Endothelial cell (in vitro differentiated cells): Measurements from ENCODE around the gene NOSIP. TPM values are rescaled to one million over a fixed set of nuclear protein-coding genes. Genes with fewer than 3 reads are reported as not detected.

Experiments used
- DNase-seq: peaks from one replicate; pipeline ENCODE4 v3.0.0; 2021; ENCODE audit warnings: low spot score
- H3K27ac Mint-ChIP-seq: one replicate; pipeline ENCODE4 v1.8.0; 2021; ENCODE audit warnings: mixed read lengths, inconsistent platforms; ENCODE audit not compliant: unreplicated experiment
- H3K27me3 Mint-ChIP-seq: one replicate; pipeline ENCODE4 v1.8.0; 2021; ENCODE audit warnings: mild to moderate bottlenecking, moderate library complexity, mixed read lengths, inconsistent platforms; ENCODE audit not compliant: unreplicated experiment
- H3K36me3 Mint-ChIP-seq: one replicate; pipeline ENCODE4 v1.8.0; 2021; ENCODE audit warnings: mild to moderate bottlenecking, low read depth, mixed read lengths, inconsistent platforms; ENCODE audit not compliant: unreplicated experiment
- H3K4me1 Mint-ChIP-seq: one replicate; pipeline ENCODE4 v1.8.0; 2021; ENCODE audit warnings: mild to moderate bottlenecking, mixed read lengths, inconsistent platforms; ENCODE audit not compliant: unreplicated experiment
- H3K4me3 Mint-ChIP-seq: one replicate; pipeline ENCODE4 v1.8.0; 2021; ENCODE audit warnings: mild to moderate bottlenecking, mixed read lengths, inconsistent platforms; ENCODE audit not compliant: unreplicated experiment
- H3K9me3 Mint-ChIP-seq: one replicate; pipeline ENCODE4 v1.8.0; 2021; ENCODE audit warnings: mixed read lengths, inconsistent platforms; ENCODE audit not compliant: unreplicated experiment
- total RNA-seq: library from RNA; stranded (reverse); fragmentation: NEBNext Ultra II Directional; extraction: Animal tissue kit (Norgen Biotek cat#: 25700); gene quantifications from one replicate; pipeline ENCODE4 v1.2.1, GENCODE V29; 2021; ENCODE audit not compliant: unreplicated experiment
- TF ChIP-seq, protein P1 (sequence below): fragments of 200-600 bp; sonication (generic); IDR thresholded peaks from one replicate; pipeline ENCODE4 v1.5.0; 2021; ENCODE audit warnings: antibody characterized with exemption; ENCODE audit not compliant: unreplicated experiment

NOSIP gene
- total RNA-seq, 1 donor from 2014 or later, result 76.3 TPM

DNA sequence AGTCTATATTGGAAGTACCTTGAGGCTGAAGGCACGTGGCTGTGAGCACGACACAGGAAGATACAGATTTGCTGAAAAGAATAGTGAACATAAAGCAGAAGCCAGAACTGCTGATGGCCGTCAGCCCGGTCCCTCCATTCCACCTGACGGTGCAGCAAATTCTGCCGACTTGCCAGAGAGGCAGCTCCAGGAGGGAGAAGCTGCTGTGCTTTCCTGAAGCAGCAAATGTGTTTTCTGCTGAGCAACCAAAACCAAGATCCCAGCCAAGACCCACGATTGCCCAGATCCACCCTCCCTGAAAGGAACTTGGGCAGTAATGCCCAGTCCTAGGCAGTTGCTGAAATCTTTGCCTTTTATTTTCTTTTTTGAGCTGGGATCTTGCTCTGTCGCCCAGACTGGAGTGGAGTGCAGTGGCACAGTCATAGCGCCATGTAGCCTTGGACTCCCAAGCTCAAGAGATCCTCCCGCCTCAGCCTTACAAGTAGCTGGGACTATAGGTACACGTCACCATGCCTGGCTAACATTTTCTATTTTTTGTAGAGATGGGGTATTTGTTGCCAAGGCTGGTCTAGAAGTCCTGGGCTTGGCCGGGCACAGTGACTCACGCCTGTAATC is 59.5 kb downstream of the NOSIP start:
- Mint-ChIP-seq H3K36me3 (peaks cover 38% of the 10 kb centered on the region), H3K4me3 (no peak overlapping the region), H3K27ac (no peak overlapping the region), H3K9me3 (no peaks in the 10 kb centered on the region), H3K27me3 (peaks cover 1% of the 10 kb centered on the region), H3K4me1 (peaks cover 13% of the 10 kb centered on the region)
- DNase-seq, result no peak
- TF ChIP-seq, protein P1, sequence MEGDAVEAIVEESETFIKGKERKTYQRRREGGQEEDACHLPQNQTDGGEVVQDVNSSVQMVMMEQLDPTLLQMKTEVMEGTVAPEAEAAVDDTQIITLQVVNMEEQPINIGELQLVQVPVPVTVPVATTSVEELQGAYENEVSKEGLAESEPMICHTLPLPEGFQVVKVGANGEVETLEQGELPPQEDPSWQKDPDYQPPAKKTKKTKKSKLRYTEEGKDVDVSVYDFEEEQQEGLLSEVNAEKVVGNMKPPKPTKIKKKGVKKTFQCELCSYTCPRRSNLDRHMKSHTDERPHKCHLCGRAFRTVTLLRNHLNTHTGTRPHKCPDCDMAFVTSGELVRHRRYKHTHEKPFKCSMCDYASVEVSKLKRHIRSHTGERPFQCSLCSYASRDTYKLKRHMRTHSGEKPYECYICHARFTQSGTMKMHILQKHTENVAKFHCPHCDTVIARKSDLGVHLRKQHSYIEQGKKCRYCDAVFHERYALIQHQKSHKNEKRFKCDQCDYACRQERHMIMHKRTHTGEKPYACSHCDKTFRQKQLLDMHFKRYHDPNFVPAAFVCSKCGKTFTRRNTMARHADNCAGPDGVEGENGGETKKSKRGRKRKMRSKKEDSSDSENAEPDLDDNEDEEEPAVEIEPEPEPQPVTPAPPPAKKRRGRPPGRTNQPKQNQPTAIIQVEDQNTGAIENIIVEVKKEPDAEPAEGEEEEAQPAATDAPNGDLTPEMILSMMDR, result no peak

DNA sequence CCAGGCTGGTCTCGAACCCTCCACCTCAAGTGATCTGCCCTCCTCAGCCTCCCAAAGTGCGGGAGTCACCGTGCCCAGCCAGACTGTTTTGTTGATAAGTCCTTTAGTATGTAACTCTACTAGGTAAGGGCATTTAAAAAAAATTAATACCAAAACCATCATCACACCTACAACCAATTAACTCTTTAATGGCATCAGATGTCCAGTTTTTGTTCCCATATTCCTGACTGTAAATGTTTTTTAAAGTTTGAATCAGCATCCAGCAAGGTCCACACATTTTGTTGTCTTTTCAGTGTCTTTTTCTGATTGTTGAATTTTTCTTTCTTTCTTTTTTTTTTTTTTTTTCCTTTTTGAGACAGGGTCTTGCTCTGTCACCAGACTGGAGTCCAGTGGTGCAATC is 62.3 kb downstream of the NOSIP start:
- Mint-ChIP-seq H3K9me3 (no peaks in the 10 kb centered on the region), H3K27ac (no peak overlapping the region), H3K4me1 (peaks cover 18% of the 10 kb centered on the region), H3K36me3 (peaks cover 30% of the 10 kb centered on the region), H3K27me3 (no peaks in the 10 kb centered on the region), H3K4me3 (no peak overlapping the region)
- DNase-seq, result no peak
- TF ChIP-seq, protein P1, result no peak

DNA sequence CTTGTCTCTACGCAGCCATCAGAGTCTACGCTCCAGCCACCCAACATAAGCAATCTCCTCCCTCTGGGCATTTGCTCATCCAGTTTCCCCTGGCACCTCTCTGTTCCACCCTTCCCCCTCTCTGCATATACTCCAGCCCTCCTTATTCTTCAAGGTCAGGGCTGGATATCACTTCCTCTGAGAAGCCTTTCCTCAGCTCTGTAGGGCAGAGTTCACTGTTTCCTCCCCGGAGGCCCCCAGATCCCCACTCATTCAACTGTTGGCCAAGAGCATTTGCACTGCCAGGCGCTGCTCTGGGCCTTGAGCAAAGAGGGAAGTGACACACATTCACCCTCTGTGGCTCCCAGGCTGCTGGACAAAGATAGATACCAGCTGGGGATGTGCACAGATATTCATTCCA is 64.6 kb downstream of the NOSIP start:
- H3K4me1 Mint-ChIP-seq, result peaks cover 33% of the 10 kb centered on the region
- TF ChIP-seq, protein P1, result no peak

DNA sequence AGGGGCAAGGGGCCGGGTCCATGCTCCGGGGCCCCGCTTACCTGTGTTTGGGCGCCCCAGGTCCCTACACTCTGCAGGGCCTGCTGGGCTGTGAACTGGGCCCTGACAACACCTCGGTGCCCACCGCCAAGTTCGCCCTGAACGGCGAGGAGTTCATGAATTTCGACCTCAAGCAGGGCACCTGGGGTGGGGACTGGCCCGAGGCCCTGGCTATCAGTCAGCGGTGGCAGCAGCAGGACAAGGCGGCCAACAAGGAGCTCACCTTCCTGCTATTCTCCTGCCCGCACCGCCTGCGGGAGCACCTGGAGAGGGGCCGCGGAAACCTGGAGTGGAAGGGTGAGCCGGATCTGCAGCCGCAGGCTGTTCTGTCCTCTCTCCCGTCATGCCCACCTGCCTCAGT is 66.2 kb downstream of the NOSIP start:
- no peak overlapping the region for H3K27ac Mint-ChIP-seq

More for the DNA sequence above, 64.6 kb downstream of the NOSIP start:
- H3K36me3 Mint-ChIP-seq, result peaks cover 31% of the 10 kb centered on the region
- peak overlapping the region; percentile 68 for H3K27ac Mint-ChIP-seq
- peak overlapping the region; percentile 88 for H3K4me3 Mint-ChIP-seq
- no peak for DNase-seq
- no peaks in the 10 kb centered on the region for H3K9me3 Mint-ChIP-seq
- H3K27me3 Mint-ChIP-seq, result peaks cover 5% of the 10 kb centered on the region

DNA sequence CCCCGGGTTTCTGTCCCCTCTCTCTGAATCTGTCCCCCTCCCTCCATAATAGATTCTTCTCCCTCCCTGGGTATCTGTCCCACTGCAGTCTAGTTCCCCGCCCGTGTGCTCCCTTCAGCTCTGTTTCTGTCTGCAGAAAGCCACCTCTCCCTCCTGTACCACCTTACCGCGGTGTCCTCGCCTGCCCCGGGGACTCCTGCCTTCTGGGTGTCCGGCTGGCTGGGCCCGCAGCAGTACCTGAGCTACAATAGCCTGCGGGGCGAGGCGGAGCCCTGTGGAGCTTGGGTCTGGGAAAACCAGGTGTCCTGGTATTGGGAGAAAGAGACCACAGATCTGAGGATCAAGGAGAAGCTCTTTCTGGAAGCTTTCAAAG is 66.6 kb downstream of the NOSIP start:
- Mint-ChIP-seq H3K36me3 (peaks cover 19% of the 10 kb centered on the region), H3K27ac (peak overlapping the region; percentile 74), H3K27me3 (peaks cover 5% of the 10 kb centered on the region), H3K9me3 (no peaks in the 10 kb centered on the region), H3K4me1 (peaks cover 33% of the 10 kb centered on the region), H3K4me3 (peak overlapping the region; percentile 95)
- no peak for DNase-seq
- TF ChIP-seq, protein P1, result no peak

More for the DNA sequence above, 66.2 kb downstream of the NOSIP start:
- no peak for DNase-seq
- no peaks in the 10 kb centered on the region for H3K9me3 Mint-ChIP-seq
- TF ChIP-seq, protein P1, result no peak
- peaks cover 5% of the 10 kb centered on the region for H3K27me3 Mint-ChIP-seq
- H3K4me3 Mint-ChIP-seq, result peak overlapping the region; percentile 95
- H3K36me3 Mint-ChIP-seq, result peaks cover 21% of the 10 kb centered on the region
- peaks cover 33% of the 10 kb centered on the region for H3K4me1 Mint-ChIP-seq
